Naive thymus-derived CD4-positive, alpha-beta T cell (primary cell): ENCODE results near the gene NUDT7. TPM values are rescaled to one million over a fixed set of nuclear protein-coding genes. Genes with fewer than 3 reads are reported as not detected.

Experiments
- ATAC-seq: fragments of 150-1000 bp; cut with Tn5 transposase; 2 replicates; pipeline ENCODE4 v1.10.0; 2021; ENCODE audit warnings: mild to moderate bottlenecking, moderate library complexity
- CTCF ChIA-PET: fragments of 350-600 bp; sonication (Branson Sonifier 250); formaldehyde crosslinking; loops from one replicate; lab custom pipeline; 2021; ENCODE audit warnings: antibody characterized with exemption; lab: Charles Lee
- POLR2A ChIA-PET: fragments of 350-600 bp; sonication (Branson Sonifier 250); formaldehyde crosslinking; loops from one replicate; lab custom pipeline; 2021; ENCODE audit warnings: antibody characterized with exemption, inconsistent platforms; lab: Charles Lee
- DNase-seq, 9 donors: peaks; one replicate each; pipeline versions ENCODE4 v3.0.0 to v3.0.0-alpha.2; 2020 to 2022; ENCODE audit warnings: mixed read lengths in 1 of 9
- H3K27ac ChIP-seq: one replicate; pipeline ENCODE4 v1.7.0; 2013; ENCODE audit warnings: mild to moderate bottlenecking, low read depth, low read length, moderate library complexity
- H3K27me3 ChIP-seq, 2 donors: one replicate each; pipeline ENCODE4 v1.7.0; 2013; ENCODE audit warnings: low read length in 2 of 2, mild to moderate bottlenecking in 2 of 2, moderate library complexity in 2 of 2; ENCODE audit not compliant: control insufficient read depth in 2 of 2, insufficient read depth in 2 of 2
- H3K36me3 ChIP-seq, 3 experiments: 1 replicate in 2 of 3; 2 replicates in 1 of 3; pipeline ENCODE4 v1.7.0; 2013; ENCODE audit warnings: low read length in 3 of 3, mild to moderate bottlenecking in 3 of 3, moderate library complexity in 1 of 3; ENCODE audit not compliant: insufficient read depth in 3 of 3, control insufficient read depth in 2 of 3
- H3K4me1 ChIP-seq, 2 donors: one replicate each; pipeline ENCODE4 v1.7.0; 2013; ENCODE audit warnings: low read length in 2 of 2, mild to moderate bottlenecking in 2 of 2, moderate library complexity in 1 of 2; ENCODE audit not compliant: control insufficient read depth in 2 of 2, insufficient read depth in 2 of 2
- H3K4me3 ChIP-seq: 2 replicates; pipeline ENCODE4 v1.7.0; 2013; ENCODE audit warnings: mild to moderate bottlenecking, low read length
- H3K9me3 ChIP-seq, 3 experiments: 1 replicate in 2 of 3; 2 replicates in 1 of 3; pipeline ENCODE4 v1.7.0; 2013; ENCODE audit warnings: low read length in 3 of 3; ENCODE audit not compliant: control insufficient read depth in 2 of 3
- H3K27ac Mint-ChIP-seq, 9 donors: one replicate each; pipeline ENCODE4 v1.8.0; 2020 to 2022; ENCODE audit warnings: mixed read lengths in 9 of 9, mild to moderate bottlenecking in 8 of 9, moderate library complexity in 5 of 9, inconsistent platforms in 2 of 9
- H3K27me3 Mint-ChIP-seq, 5 donors: one replicate each; pipeline ENCODE4 v1.8.0; 2021 to 2022; ENCODE audit warnings: mixed read lengths in 5 of 5, mild to moderate bottlenecking in 1 of 5
- H3K36me3 Mint-ChIP-seq, 5 donors: one replicate each; pipeline ENCODE4 v1.8.0; 2020 to 2022; ENCODE audit warnings: mixed read lengths in 5 of 5, mild to moderate bottlenecking in 3 of 5, inconsistent platforms in 1 of 5
- H3K4me1 Mint-ChIP-seq, 7 donors: one replicate each; pipeline ENCODE4 v1.8.0; 2020 to 2022; ENCODE audit warnings: mixed read lengths in 7 of 7, mild to moderate bottlenecking in 3 of 7, inconsistent platforms in 1 of 7
- H3K4me3 Mint-ChIP-seq, 10 donors: one replicate each; pipeline ENCODE4 v1.8.0; 2020 to 2022; ENCODE audit warnings: mild to moderate bottlenecking in 10 of 10, mixed read lengths in 10 of 10, moderate library complexity in 6 of 10, inconsistent platforms in 2 of 10
- H3K9me3 Mint-ChIP-seq, 11 donors: one replicate each; pipeline ENCODE4 v1.8.0; 2020 to 2022; ENCODE audit warnings: mixed read lengths in 11 of 11, mild to moderate bottlenecking in 4 of 11, inconsistent platforms in 1 of 11, moderate library complexity in 1 of 11
- intact Hi-C, 2 donors: fragments of 100-400 bp; cut with micrococcal nuclease; formaldehyde crosslinking; loops; one replicate each; pipeline ENCODE4 v1.15.1; 2023
- polyA plus RNA-seq, 2 donors: library from polyadenylated mRNA; unstranded; fragments of 300-500 nt; fragmentation: Illumina TruSeq; gene quantifications; one replicate each; pipeline ENCODE4 v1.2.3, GENCODE V29; 2021
- total RNA-seq, 6 experiments: library from RNA in 5 of 6; stranded (reverse) in 5 of 6; gene quantifications; 1 replicate in 5 of 6; 2 replicates in 1 of 6; pipeline ENCODE4 v1.2.3 and lab custom pipeline; 2021 to 2026

NUDT7 gene
- total and polyA plus RNA-seq, 7 experiments from 2014 or later: 2.1 to 22.8 (median 10.0) TPM

- intact Hi-C loops: no loop called here
- H3K4me1 ChIP-seq: no peaks in the 10 kb centered on the region
- Mint-ChIP-seq H3K9me3 (no peaks in the 10 kb centered on the region), H3K4me3 (no peak overlapping the region), H3K4me1 (peaks cover 0 to 2% (median 0%) of the 10 kb centered on the region in 7 donors), H3K36me3 (no peaks in the 10 kb centered on the region), H3K27me3 (peaks cover 0 to 16% (median 15%) of the 10 kb centered on the region in 5 donors), H3K27ac (no peak overlapping the region)
- DNase-seq (no peak), ATAC-seq (no peak)
- H3K27ac ChIP-seq: no peak overlapping the region
- H3K36me3 ChIP-seq: no peaks in the 10 kb centered on the region
- H3K9me3 ChIP-seq: no peaks in the 10 kb centered on the region
- no peak overlapping the region for H3K4me3 ChIP-seq
- ChIA-PET POLR2A (no interaction called here), CTCF (no interaction called here)
- H3K27me3 ChIP-seq: no peaks in the 10 kb centered on the region
These were observed 35.7 kb downstream of the NUDT7 start for GRCh38 chr16:77758046-77758445.

- peaks cover 0 to 2% (median 0%) of the 10 kb centered on the region in 7 donors for H3K4me1 Mint-ChIP-seq
- no peaks in the 10 kb centered on the region for H3K36me3 Mint-ChIP-seq
- Histone ChIP-seq H3K27ac (no peak overlapping the region), H3K27me3 (no peaks in the 10 kb centered on the region), H3K36me3 (no peaks in the 10 kb centered on the region), H3K4me3 (no peak overlapping the region), H3K4me1 (no peaks in the 10 kb centered on the region), H3K9me3 (no peaks in the 10 kb centered on the region)
- DNase-seq (no peak), ATAC-seq (no peak)
- CTCF ChIA-PET: no interaction called here
- H3K27ac Mint-ChIP-seq: no peak overlapping the region
- no peak overlapping the region for H3K4me3 Mint-ChIP-seq
- intact Hi-C loops: no loop called here
- POLR2A ChIA-PET: no interaction called here
- peaks cover 0 to 15% (median 12%) of the 10 kb centered on the region in 5 donors for H3K27me3 Mint-ChIP-seq
- no peaks in the 10 kb centered on the region for H3K9me3 Mint-ChIP-seq
These were observed 36.2 kb downstream of the NUDT7 start for GRCh38 chr16:77758508-77758907.

GRCh38 chr16:77759201-77759600 lies 36.9 kb downstream of the NUDT7 start:
- H3K36me3 Mint-ChIP-seq: no peaks in the 10 kb centered on the region
- H3K27ac Mint-ChIP-seq: no peak overlapping the region
- no peaks in the 10 kb centered on the region for H3K9me3 Mint-ChIP-seq
- intact Hi-C loops: no loop called here
- Histone ChIP-seq H3K36me3 (no peaks in the 10 kb centered on the region), H3K27me3 (no peaks in the 10 kb centered on the region), H3K27ac (no peak overlapping the region), H3K4me3 (no peak overlapping the region), H3K4me1 (no peaks in the 10 kb centered on the region), H3K9me3 (no peaks in the 10 kb centered on the region)
- peaks cover 0 to 11% (median 6%) of the 10 kb centered on the region in 5 donors for H3K27me3 Mint-ChIP-seq
- DNase-seq: no peak
- no peak overlapping the region for H3K4me3 Mint-ChIP-seq
- ChIA-PET CTCF (interaction anchor here (0.6 kb wide), 1 partner anchor 23 kb away, joined by 3 read pairs; no protein-coding TSS in a partner anchor), POLR2A (no interaction called here)
- H3K4me1 Mint-ChIP-seq: no peaks in the 10 kb centered on the region
- ATAC-seq: no peak

GRCh38 chr16:77759821-77760220 lies 37.5 kb downstream of the NUDT7 start:
- H3K27ac Mint-ChIP-seq: no peak overlapping the region
- H3K36me3 ChIP-seq: no peaks in the 10 kb centered on the region
- no peaks in the 10 kb centered on the region for H3K4me1 ChIP-seq
- no peak overlapping the region for H3K4me3 ChIP-seq
- peaks cover 0 to 10% (median 6%) of the 10 kb centered on the region in 5 donors for H3K27me3 Mint-ChIP-seq
- no peaks in the 10 kb centered on the region for H3K36me3 Mint-ChIP-seq
- H3K27me3 ChIP-seq: no peaks in the 10 kb centered on the region
- H3K27ac ChIP-seq: no peak overlapping the region
- no peaks in the 10 kb centered on the region for H3K4me1 Mint-ChIP-seq
- CTCF ChIA-PET: interaction anchor here (0.6 kb wide), 1 partner anchor 22 kb away, joined by 3 read pairs; no protein-coding TSS in a partner anchor
- H3K9me3 Mint-ChIP-seq: no peaks in the 10 kb centered on the region
- DNase-seq: no peak
- POLR2A ChIA-PET: no interaction called here
- no peaks in the 10 kb centered on the region for H3K9me3 ChIP-seq
- no peak overlapping the region for H3K4me3 Mint-ChIP-seq
- intact Hi-C loops: no loop called here
- ATAC-seq: no peak

GRCh38 chr16:77760800-77761199 lies 38.5 kb downstream of the NUDT7 start:
- no peaks in the 10 kb centered on the region for H3K36me3 ChIP-seq

GRCh38 chr16:77761204-77761603 lies 38.9 kb downstream of the NUDT7 start:
- no peaks in the 10 kb centered on the region for H3K4me1 ChIP-seq
- no peaks in the 10 kb centered on the region for H3K9me3 ChIP-seq
- Mint-ChIP-seq H3K36me3 (no peaks in the 10 kb centered on the region), H3K9me3 (no peaks in the 10 kb centered on the region), H3K4me1 (no peaks in the 10 kb centered on the region), H3K27me3 (peaks cover 0 to 14% (median 7%) of the 10 kb centered on the region in 5 donors), H3K4me3 (no peak overlapping the region), H3K27ac (no peak overlapping the region)
- CTCF ChIA-PET: no interaction called here
- no peaks in the 10 kb centered on the region for H3K27me3 ChIP-seq
- no peak overlapping the region for H3K4me3 ChIP-seq
- no peak for ATAC-seq
- H3K36me3 ChIP-seq: no peaks in the 10 kb centered on the region
- no peak overlapping the region for H3K27ac ChIP-seq
- POLR2A ChIA-PET: no interaction called here
- intact Hi-C loops: no loop called here
- DNase-seq: no peak

More at GRCh38 chr16:77760800-77761199, 38.5 kb downstream of the NUDT7 start:
- Histone ChIP-seq H3K27ac (no peak overlapping the region), H3K4me3 (no peak overlapping the region), H3K9me3 (no peaks in the 10 kb centered on the region), H3K4me1 (no peaks in the 10 kb centered on the region), H3K27me3 (no peaks in the 10 kb centered on the region)
- ChIA-PET CTCF (no interaction called here), POLR2A (no interaction called here)
- intact Hi-C loops: no loop called here
- Mint-ChIP-seq H3K4me3 (no peak overlapping the region), H3K27ac (no peak overlapping the region), H3K27me3 (peaks cover 0 to 14% (median 10%) of the 10 kb centered on the region in 5 donors), H3K9me3 (no peaks in the 10 kb centered on the region), H3K4me1 (no peaks in the 10 kb centered on the region), H3K36me3 (no peaks in the 10 kb centered on the region)
- DNase-seq (no peak), ATAC-seq (no peak)

GRCh38 chr16:77762262-77762661 lies 39.9 kb downstream of the NUDT7 start:
- H3K36me3 Mint-ChIP-seq: no peaks in the 10 kb centered on the region
- H3K27me3 Mint-ChIP-seq: peaks cover 0 to 18% (median 9%) of the 10 kb centered on the region in 5 donors
- intact Hi-C loops: no loop called here
- CTCF ChIA-PET: no interaction called here
- H3K4me3 ChIP-seq: no peak overlapping the region
- no peak overlapping the region for H3K27ac Mint-ChIP-seq
- no peaks in the 10 kb centered on the region for H3K36me3 ChIP-seq
- no peak overlapping the region for H3K27ac ChIP-seq
- H3K4me1 Mint-ChIP-seq: no peaks in the 10 kb centered on the region
- POLR2A ChIA-PET: no interaction called here
- no peaks in the 10 kb centered on the region for H3K9me3 ChIP-seq
- H3K4me1 ChIP-seq: no peaks in the 10 kb centered on the region
- H3K4me3 Mint-ChIP-seq: no peak overlapping the region
- ATAC-seq (no peak), DNase-seq (no peak)
- H3K27me3 ChIP-seq: no peaks in the 10 kb centered on the region
- no peaks in the 10 kb centered on the region for H3K9me3 Mint-ChIP-seq
